RWPE2 (cell line): Measurements from ENCODE around the gene CASP6.

ENCODE experiments used
- ATAC-seq: fragments of 200-7000 bp; cut with Tn5 transposase; 3 replicates; pipeline ENCODE4 v1.9.1; 2021; ENCODE audit warnings: low read depth
- DNase-seq: peaks from one replicate; pipeline ENCODE4 v3.0.0-alpha.2; 2020; ENCODE audit warnings: low spot score
- H3K27ac ChIP-seq: fragments of 450-650 bp; 2 replicates; pipeline ENCODE4 v1.5.1; 2017; ENCODE audit warnings: mild to moderate bottlenecking; ENCODE audit not compliant: poor library complexity, severe bottlenecking
- H3K27me3 ChIP-seq: fragments of 250-450 bp; sonication (Bioruptor Pico); 2 replicates; pipeline ENCODE4 v1.5.1; 2021; ENCODE audit warnings: mild to moderate bottlenecking, moderate library complexity; ENCODE audit not compliant: insufficient read depth, poor library complexity, severe bottlenecking
- H3K36me3 ChIP-seq: fragments of 250-450 bp; sonication (Bioruptor Pico); 2 replicates; pipeline ENCODE4 v1.5.1; 2020; ENCODE audit warnings: low read depth, mild to moderate bottlenecking, moderate library complexity
- H3K4me1 ChIP-seq: fragments of 250-450 bp; sonication (Bioruptor Pico); 2 replicates; pipeline ENCODE4 v1.5.1; 2021; ENCODE audit warnings: mild to moderate bottlenecking, moderate library complexity; ENCODE audit not compliant: insufficient read depth, poor library complexity, severe bottlenecking
- H3K4me3 ChIP-seq: fragments of 250-450 bp; sonication (Bioruptor Pico); 2 replicates; pipeline ENCODE4 v1.5.1; 2021; ENCODE audit warnings: mild to moderate bottlenecking, moderate library complexity; ENCODE audit not compliant: severe bottlenecking
- H3K9me3 ChIP-seq: fragments of 250-450 bp; sonication (Bioruptor Pico); 2 replicates; pipeline ENCODE4 v1.5.1; 2021; ENCODE audit warnings: mild to moderate bottlenecking, moderate library complexity; ENCODE audit not compliant: severe bottlenecking
- CTCF ChIP-seq: fragments of 450-650 bp; IDR thresholded peaks from one replicate; pipeline ENCODE4 v1.5.1; 2017; ENCODE audit warnings: mild to moderate bottlenecking, moderate library complexity; ENCODE audit not compliant: poor library complexity, severe bottlenecking

The CASP6 gene

GRCh38 chr4:109699553-109700225 is 3.6 kb downstream of the CASP6 start:
- no peak for ATAC-seq
- no peak for DNase-seq
- Histone ChIP-seq H3K36me3 (peaks cover 5% of the 10 kb centered on the region; the same call in 1 of the 2 replicates), H3K9me3 (no peaks in the 10 kb centered on the region), H3K4me3 (no peak overlapping the region), H3K27me3 (no peaks in the 10 kb centered on the region), H3K27ac (no peak overlapping the region), H3K4me1 (peaks cover 5% of the 10 kb centered on the region)
- no peak for TF ChIP-seq CTCF

- H3K4me3 ChIP-seq = no peak overlapping the region
- H3K36me3 ChIP-seq = peaks cover 5% of the 10 kb centered on the region; the same call in 1 of the 2 replicates
- no peaks in the 10 kb centered on the region for H3K27me3 ChIP-seq
- TF ChIP-seq CTCF = no peak
- ATAC-seq (no peak), DNase-seq (no peak)
- peaks cover 5% of the 10 kb centered on the region for H3K4me1 ChIP-seq
- no peaks in the 10 kb centered on the region for H3K9me3 ChIP-seq
- no peak overlapping the region for H3K27ac ChIP-seq
These were observed 4.6 kb downstream of the CASP6 start for GRCh38 chr4:109698656-109699055.

GRCh38 chr4:109691411-109691920 is 11.8 kb downstream of the CASP6 start:
- Histone ChIP-seq H3K4me1 (no peaks in the 10 kb centered on the region), H3K4me3 (no peak overlapping the region), H3K36me3 (peaks cover 28% of the 10 kb centered on the region), H3K27ac (no peak overlapping the region), H3K27me3 (no peaks in the 10 kb centered on the region), H3K9me3 (no peaks in the 10 kb centered on the region)
- TF ChIP-seq CTCF = no peak
- DNase-seq (no peak), ATAC-seq (no peak)

- no peak for DNase-seq
- H3K27ac ChIP-seq = no peak overlapping the region
- no peaks in the 10 kb centered on the region for H3K4me1 ChIP-seq
- no peak overlapping the region for H3K4me3 ChIP-seq
- H3K9me3 ChIP-seq = no peaks in the 10 kb centered on the region
- H3K36me3 ChIP-seq = peaks cover 28% of the 10 kb centered on the region
- TF ChIP-seq CTCF = no peak
- H3K27me3 ChIP-seq = no peaks in the 10 kb centered on the region
- ATAC-seq = no peak
These were observed 12.4 kb downstream of the CASP6 start for GRCh38 chr4:109690690-109691410.

GRCh38 chr4:109684727-109685126 is 18.5 kb downstream of the CASP6 start:
- Histone ChIP-seq H3K36me3 (peaks cover 14% of the 10 kb centered on the region), H3K27ac (no peak overlapping the region), H3K4me3 (no peak overlapping the region), H3K9me3 (no peaks in the 10 kb centered on the region), H3K27me3 (no peaks in the 10 kb centered on the region), H3K4me1 (no peaks in the 10 kb centered on the region)
- no peak for DNase-seq
- ATAC-seq = no peak
- TF ChIP-seq CTCF = no peak
